Smooth muscle cell (in vitro differentiated cells): Measurements from ENCODE around the gene OR5B17. TPM values are rescaled to one million over a fixed set of nuclear protein-coding genes. Genes with fewer than 3 reads are reported as not detected.

Experiments
- DNase-seq: peaks from one replicate; lab custom pipeline; 2025; ENCODE audit not compliant: unreplicated experiment; lab: John Stamatoyannopoulos, UW
- H2AFZ ChIP-seq: fragments of 200-600 bp; sonication (generic); 2 replicates; pipeline ENCODE4 v1.6.0; 2016; ENCODE audit warnings: antibody characterized with exemption, low read depth, mild to moderate bottlenecking
- H3F3A ChIP-seq: fragments of 200-600 bp; sonication (generic); 2 replicates; pipeline ENCODE4 v1.6.0; 2017; ENCODE audit warnings: antibody characterized with exemption, low read depth
- H3K27ac ChIP-seq: fragments of 200-600 bp; sonication (generic); 2 replicates; pipeline ENCODE4 v1.5.1; 2016; ENCODE audit warnings: low read depth, mild to moderate bottlenecking
- H3K27me3 ChIP-seq: fragments of 200-600 bp; sonication (generic); 2 replicates; pipeline ENCODE4 v1.6.1; 2016; ENCODE audit warnings: low read depth, mild to moderate bottlenecking
- H3K36me3 ChIP-seq: fragments of 200-600 bp; sonication (generic); 2 replicates; pipeline ENCODE4 v1.5.1; 2016; ENCODE audit warnings: low read depth
- H3K4me1 ChIP-seq: fragments of 200-600 bp; sonication (generic); 2 replicates; pipeline ENCODE4 v1.5.1; 2016; ENCODE audit warnings: low read depth
- H3K4me2 ChIP-seq: fragments of 200-600 bp; sonication (generic); 2 replicates; pipeline ENCODE4 v1.6.0; 2016; ENCODE audit warnings: mild to moderate bottlenecking
- H3K4me3 ChIP-seq: fragments of 200-600 bp; sonication (generic); 2 replicates; pipeline ENCODE4 v1.5.1; 2016; ENCODE audit warnings: mild to moderate bottlenecking
- H3K79me2 ChIP-seq: fragments of 200-600 bp; sonication (generic); 2 replicates; pipeline ENCODE4 v1.6.0; 2016; ENCODE audit warnings: low read depth, mild to moderate bottlenecking
- H3K9ac ChIP-seq: fragments of 200-600 bp; sonication (generic); 2 replicates; pipeline ENCODE4 v1.6.0; 2016; ENCODE audit warnings: low read depth
- H3K9me3 ChIP-seq: fragments of 200-600 bp; sonication (generic); replicated peaks from 2 replicates; pipeline ENCODE4 v1.5.1; 2016; ENCODE audit warnings: low read depth
- H4K20me1 ChIP-seq: fragments of 200-600 bp; sonication (generic); 2 replicates; pipeline ENCODE4 v1.6.0; 2016; ENCODE audit warnings: low read depth
- WGBS: methylation state at CpG from one replicate; pipeline ENCODE4 v1.1.7; 2016; ENCODE audit warnings: low lambda C conversion rate; 5-methylcytosine and 5-hydroxymethylcytosine counted together
- polyA plus RNA-seq: library from polyadenylated mRNA; unstranded; fragments of >200 nt; fragmentation: Nextera tagmentation; extraction: Ambion mirVana; gene quantifications from 2 replicates; pipeline ENCODE4 v1.2.1, GENCODE V29; 2016
- total RNA-seq: library from RNA; depleted of rRNA; stranded (reverse); fragments of >200 nt; gene quantifications from 2 replicates; pipeline ENCODE4 v1.2.3, GENCODE V29; 2014
- TF ChIP-seq, protein P1 (sequence below): fragments of 200-600 bp; sonication (generic); IDR thresholded peaks from 2 replicates; pipeline ENCODE4 v1.5.1; 2017; ENCODE audit warnings: borderline replicate concordance, mild to moderate bottlenecking, antibody characterized with exemption; ENCODE audit not compliant: insufficient read depth, poor library complexity, severe bottlenecking

Gene OR5B17
- total and polyA plus RNA-seq, 2 experiments from 2014 or later: not detected

DNA sequence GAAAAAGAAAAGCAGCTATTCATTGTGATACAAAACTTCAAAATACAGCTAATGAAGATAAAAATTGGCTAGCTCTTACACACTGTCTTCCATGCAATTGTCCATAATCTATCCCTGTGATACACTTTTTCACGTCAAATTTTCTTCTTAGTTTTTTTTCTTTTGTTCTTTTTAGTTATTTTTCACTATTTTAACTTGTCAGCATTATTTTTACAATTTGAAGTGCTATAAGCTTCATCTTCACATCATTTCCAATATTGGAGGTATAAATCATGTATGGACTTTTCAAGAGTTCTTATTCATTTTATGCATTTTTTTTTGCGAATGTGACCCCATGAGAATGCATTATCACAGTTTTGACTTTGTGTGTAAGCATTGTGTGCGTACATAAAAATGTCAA is 4.1 kb downstream of the OR5B17 start:
- no peaks in the 10 kb centered on the region for H4K20me1 ChIP-seq
- no peak for DNase-seq
- H3K9me3 ChIP-seq: no peaks in the 10 kb centered on the region
- 84% methylated on average over 3 of the region's 3 CpGs for WGBS
- H3K79me2 ChIP-seq: no peaks in the 10 kb centered on the region
- no peaks in the 10 kb centered on the region for H3K27me3 ChIP-seq
- no peak overlapping the region for H3K4me3 ChIP-seq
- no peak overlapping the region for H2AFZ ChIP-seq
- no peaks in the 10 kb centered on the region for H3F3A ChIP-seq
- TF ChIP-seq, protein P1, sequence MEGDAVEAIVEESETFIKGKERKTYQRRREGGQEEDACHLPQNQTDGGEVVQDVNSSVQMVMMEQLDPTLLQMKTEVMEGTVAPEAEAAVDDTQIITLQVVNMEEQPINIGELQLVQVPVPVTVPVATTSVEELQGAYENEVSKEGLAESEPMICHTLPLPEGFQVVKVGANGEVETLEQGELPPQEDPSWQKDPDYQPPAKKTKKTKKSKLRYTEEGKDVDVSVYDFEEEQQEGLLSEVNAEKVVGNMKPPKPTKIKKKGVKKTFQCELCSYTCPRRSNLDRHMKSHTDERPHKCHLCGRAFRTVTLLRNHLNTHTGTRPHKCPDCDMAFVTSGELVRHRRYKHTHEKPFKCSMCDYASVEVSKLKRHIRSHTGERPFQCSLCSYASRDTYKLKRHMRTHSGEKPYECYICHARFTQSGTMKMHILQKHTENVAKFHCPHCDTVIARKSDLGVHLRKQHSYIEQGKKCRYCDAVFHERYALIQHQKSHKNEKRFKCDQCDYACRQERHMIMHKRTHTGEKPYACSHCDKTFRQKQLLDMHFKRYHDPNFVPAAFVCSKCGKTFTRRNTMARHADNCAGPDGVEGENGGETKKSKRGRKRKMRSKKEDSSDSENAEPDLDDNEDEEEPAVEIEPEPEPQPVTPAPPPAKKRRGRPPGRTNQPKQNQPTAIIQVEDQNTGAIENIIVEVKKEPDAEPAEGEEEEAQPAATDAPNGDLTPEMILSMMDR: no peak
- no peak overlapping the region for H3K9ac ChIP-seq
- no peak overlapping the region for H3K27ac ChIP-seq
- H3K36me3 ChIP-seq: no peaks in the 10 kb centered on the region
- H3K4me1 ChIP-seq: no peaks in the 10 kb centered on the region
- H3K4me2 ChIP-seq: no peak overlapping the region

DNA sequence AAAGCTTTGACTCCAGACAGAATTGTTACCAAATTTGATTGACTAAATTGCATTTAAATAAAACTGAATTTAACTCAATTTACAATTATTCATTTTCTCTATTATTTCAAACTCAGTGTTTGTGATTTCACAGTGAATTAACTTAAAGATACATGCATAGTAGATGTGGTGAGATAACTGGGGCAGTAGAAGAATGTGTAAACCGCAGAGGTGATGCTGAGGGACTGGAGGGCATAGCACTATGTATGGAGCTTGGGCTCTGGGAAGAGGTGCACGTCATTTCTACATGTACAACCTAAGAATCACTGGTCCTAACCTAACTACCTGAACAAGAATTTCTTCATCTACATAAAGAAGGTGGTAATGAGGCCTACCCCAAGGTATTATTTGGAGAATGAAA is 13.7 kb downstream of the OR5B17 start:
- H3F3A ChIP-seq: no peaks in the 10 kb centered on the region
- H3K4me3 ChIP-seq: no peak overlapping the region
- H3K27me3 ChIP-seq: no peaks in the 10 kb centered on the region
- no peak for DNase-seq
- no peaks in the 10 kb centered on the region for H3K79me2 ChIP-seq
- WGBS: 39% methylated on average over 2 of the region's 2 CpGs
- TF ChIP-seq, protein P1: no peak
- no peak overlapping the region for H3K27ac ChIP-seq
- no peaks in the 10 kb centered on the region for H3K4me1 ChIP-seq
- H4K20me1 ChIP-seq: no peaks in the 10 kb centered on the region
- H2AFZ ChIP-seq: no peak overlapping the region
- no peak overlapping the region for H3K4me2 ChIP-seq
- no peaks in the 10 kb centered on the region for H3K9me3 ChIP-seq
- no peak overlapping the region for H3K9ac ChIP-seq
- no peaks in the 10 kb centered on the region for H3K36me3 ChIP-seq

DNA sequence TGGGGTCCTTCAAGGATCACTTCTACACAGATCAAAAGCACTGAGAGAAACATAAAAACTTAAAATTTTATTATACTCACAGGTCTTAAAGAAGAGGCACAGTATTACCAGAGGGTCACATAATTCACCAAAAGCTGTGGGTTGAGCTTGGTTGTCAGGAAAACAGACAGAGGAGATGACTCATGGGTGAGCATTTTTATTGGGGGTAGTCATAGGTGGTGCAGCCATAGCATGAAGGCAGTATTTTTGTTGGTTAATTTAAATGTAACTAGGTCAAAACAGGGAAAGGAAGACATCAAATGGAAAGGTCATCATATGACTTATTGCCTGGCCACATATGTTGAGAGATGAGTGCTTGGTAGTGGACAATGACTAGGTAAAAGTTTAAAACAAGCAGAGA is 24.2 kb downstream of the OR5B17 start:
- H3K9ac ChIP-seq: peak overlapping the region; percentile 70
- peak overlapping the region; percentile 98 for H3K27ac ChIP-seq
- peak overlapping the region; percentile 83 for H2AFZ ChIP-seq
- DNase-seq: no peak
- H3K9me3 ChIP-seq: no peaks in the 10 kb centered on the region
- peaks cover 6% of the 10 kb centered on the region for H3F3A ChIP-seq
- H3K4me2 ChIP-seq: peak overlapping the region; percentile 68
- no peaks in the 10 kb centered on the region for H3K4me1 ChIP-seq
- H3K79me2 ChIP-seq: no peaks in the 10 kb centered on the region
- H3K36me3 ChIP-seq: no peaks in the 10 kb centered on the region
- H4K20me1 ChIP-seq: no peaks in the 10 kb centered on the region
- TF ChIP-seq, protein P1: no peak
- H3K27me3 ChIP-seq: no peaks in the 10 kb centered on the region
- no peak overlapping the region for H3K4me3 ChIP-seq

DNA sequence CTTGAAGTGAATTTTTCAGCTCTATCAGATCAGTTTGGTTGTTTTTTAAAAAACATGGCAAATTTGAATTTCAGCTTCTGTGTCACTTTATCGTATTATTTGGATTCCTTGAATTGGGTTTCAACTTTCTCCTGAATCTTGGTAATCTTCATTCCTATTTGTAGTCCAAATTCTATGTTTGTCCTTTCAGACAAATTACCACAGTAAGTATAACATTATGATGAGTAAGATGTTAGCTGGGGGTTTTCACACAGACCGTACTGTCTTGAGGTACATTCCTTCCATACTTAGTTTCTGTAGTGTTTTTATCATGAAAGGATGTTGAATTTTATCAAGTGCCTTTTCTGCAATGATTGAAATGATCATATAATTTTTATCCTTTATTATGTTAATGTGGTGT is 28.0 kb downstream of the OR5B17 start:
- no peaks in the 10 kb centered on the region for H4K20me1 ChIP-seq
- H3K27ac ChIP-seq: no peak overlapping the region
- no peak overlapping the region for H3K4me3 ChIP-seq
- H3F3A ChIP-seq: peaks cover 6% of the 10 kb centered on the region
- WGBS: 71% methylated on average over 2 of the region's 2 CpGs
- no peaks in the 10 kb centered on the region for H3K36me3 ChIP-seq
- no peaks in the 10 kb centered on the region for H3K79me2 ChIP-seq
- H3K9ac ChIP-seq: no peak overlapping the region
- no peaks in the 10 kb centered on the region for H3K27me3 ChIP-seq
- H2AFZ ChIP-seq: no peak overlapping the region
- no peaks in the 10 kb centered on the region for H3K4me1 ChIP-seq
- no peak overlapping the region for H3K4me2 ChIP-seq
- TF ChIP-seq, protein P1: no peak
- DNase-seq: no peak
- H3K9me3 ChIP-seq: no peaks in the 10 kb centered on the region
